ENCODE data around the gene FAM83C.

- TF ChIP-seq CBFB (CRISPR knock-in tag; IDR thresholded peaks at IDR 0.05; ENCODE audit: low read depth): no peak
- TF ChIP-seq FOXJ3 (CRISPR knock-in tag; IDR thresholded peaks at IDR 0.05; ENCODE audit: borderline replicate concordance): no peak
- TF ChIP-seq CTCF (IDR thresholded peaks at IDR 0.05): no peak
- no peak for TF ChIP-seq AFF4 (CRISPR knock-in tag; IDR thresholded peaks at IDR 0.05; ENCODE audit: borderline replicate concordance)
- TF ChIP-seq TCF7 (CRISPR knock-in tag; IDR thresholded peaks at IDR 0.05; ENCODE audit: low read depth): no peak
- TF ChIP-seq ZNF317 (CRISPR knock-in tag; IDR thresholded peaks at IDR 0.05; ENCODE audit: borderline replicate concordance, low read depth): no peak
- TF ChIP-seq USF2 (CRISPR knock-in tag; IDR thresholded peaks at IDR 0.05): no peak
- TF ChIP-seq MAX (CRISPR knock-in tag; IDR thresholded peaks at IDR 0.05): no peak
- TF ChIP-seq ESRRA (CRISPR knock-in tag; IDR thresholded peaks at IDR 0.05; ENCODE audit: borderline replicate concordance): no peak
- TF ChIP-seq ATF2 (CRISPR knock-in tag; IDR thresholded peaks at IDR 0.05; ENCODE audit: borderline replicate concordance, low read depth): no peak
- TF ChIP-seq GRHL2 (CRISPR knock-in tag; IDR thresholded peaks at IDR 0.05; ENCODE audit: insufficient replicate concordance, severe bottlenecking): no peak
Measured at GRCh38 chr20:35271904-35272303, 20.3 kb downstream of the FAM83C start.
